Right cardiac atrium (tissue), 5 donors: Measurements from ENCODE around the gene OPRM1. TPM values are rescaled to one million over a fixed set of nuclear protein-coding genes. Genes with fewer than 3 reads are reported as not detected.

Source experiments
- ATAC-seq, 2 donors: fragments of 200-7000 bp; cut with Tn5 transposase; one replicate each; pipeline versions ENCODE4 v1.8.0 to v1.9.1; 2020; ENCODE audit warnings: moderate library complexity in 2 of 2, mild to moderate bottlenecking in 1 of 2
- DNase-seq, 3 donors: peaks; one replicate each; pipeline ENCODE4 v3.0.0-alpha.2; 2020
- H3K27ac ChIP-seq: one replicate; pipeline ENCODE4 v1.5.1; 2013; ENCODE audit warnings: mild to moderate bottlenecking, low read length, control low read depth, moderate library complexity
- H3K27me3 ChIP-seq: one replicate; pipeline ENCODE4 v1.6.1; 2013; ENCODE audit not compliant: control insufficient read depth, insufficient read depth
- H3K4me1 ChIP-seq: one replicate; pipeline ENCODE4 v1.6.1; 2013; ENCODE audit warnings: low read length; ENCODE audit not compliant: control insufficient read depth, insufficient read depth
- H3K4me3 ChIP-seq: one replicate; pipeline ENCODE4 v1.5.1; 2013; ENCODE audit warnings: low read length, control low read depth
- H3K9me3 ChIP-seq: one replicate; pipeline ENCODE4 v1.6.1; 2013; ENCODE audit warnings: low read length; ENCODE audit not compliant: control insufficient read depth
- WGBS: extraction: QIAGEN DNeasy Blood & Tissue Kit; methylation state at CpG from one replicate; pipeline ENCODE4 v1.1.7; 2013; 5-methylcytosine and 5-hydroxymethylcytosine counted together
- intact Hi-C, 4 donors: fragments of 100-400 bp; cut with DNase I; formaldehyde crosslinking; loops; one replicate each; pipeline versions ENCODE4 v1.11.0 to v1.14.0; 2022 to 2023
- polyA plus RNA-seq: library from polyadenylated mRNA; stranded (reverse); fragments of 200-250 nt; gene quantifications from one replicate; pipeline ENCODE4 v1.2.3, GENCODE V29; 2013
- total RNA-seq, 4 donors: library from RNA; stranded (reverse); fragmentation: NEBNext Ultra II Directional; extraction: Animal tissue kit (Norgen Biotek cat#: 25700); gene quantifications; one replicate each; pipeline ENCODE4 v1.2.1, GENCODE V29; 2021
- donor health status: healthy with polysubstance abuse.
- donor health status: DM: no; HTN: yes; CAD: no.
- donor health status: DM: no; HTN: no; CAD: no.
- donor health status: DM: no; HTN: yes; CAD: no; lungs with severe emphysema.
- donor health status: DM: yes; HTN: yes; CAD: no.

The OPRM1 gene
- total and polyA plus RNA-seq, 5 donors, result not detected

GRCh38 chr6:154209555-154209954 is 170.5 kb downstream of the OPRM1 start:
- H3K9me3 ChIP-seq, result no peaks in the 10 kb centered on the region
- intact Hi-C loops, result no loop called here
- no peak for DNase-seq
- 78% methylated on average over 3 of the region's 3 CpGs for WGBS
- no peaks in the 10 kb centered on the region for H3K4me1 ChIP-seq
- no peaks in the 10 kb centered on the region for H3K27me3 ChIP-seq
- no peak for ATAC-seq
- no peak overlapping the region for H3K4me3 ChIP-seq
- H3K27ac ChIP-seq, result no peak overlapping the region

- Histone ChIP-seq H3K27me3 (no peaks in the 10 kb centered on the region), H3K27ac (no peak overlapping the region), H3K4me1 (no peaks in the 10 kb centered on the region), H3K4me3 (no peak overlapping the region), H3K9me3 (no peaks in the 10 kb centered on the region)
- intact Hi-C loops, result no loop called here
- no peak for DNase-seq
- ATAC-seq, result no peak
Observed at GRCh38 chr6:154210678-154211077, 171.6 kb downstream of the OPRM1 start.

- no peaks in the 10 kb centered on the region for H3K27me3 ChIP-seq
- H3K9me3 ChIP-seq, result no peaks in the 10 kb centered on the region
- 47% methylated on average over 3 of the region's 3 CpGs for WGBS
- H3K4me1 ChIP-seq, result no peaks in the 10 kb centered on the region
- no peak overlapping the region for H3K4me3 ChIP-seq
- no peak overlapping the region for H3K27ac ChIP-seq
- DNase-seq, result no peak
- no peak for ATAC-seq
- intact Hi-C loops, result no loop called here
Observed at GRCh38 chr6:154213782-154214181, 174.7 kb downstream of the OPRM1 start.

GRCh38 chr6:154218301-154218700 is 179.3 kb downstream of the OPRM1 start:
- H3K9me3 ChIP-seq, result no peaks in the 10 kb centered on the region
- H3K4me1 ChIP-seq, result no peaks in the 10 kb centered on the region
- 60% methylated on average over 6 of the region's 6 CpGs for WGBS
- DNase-seq (no peak), ATAC-seq (peak in 1 of 2 donors; percentile 43)
- no peak overlapping the region for H3K4me3 ChIP-seq
- H3K27me3 ChIP-seq, result no peaks in the 10 kb centered on the region
- intact Hi-C loops, result no loop called here
- no peak overlapping the region for H3K27ac ChIP-seq

DNA sequence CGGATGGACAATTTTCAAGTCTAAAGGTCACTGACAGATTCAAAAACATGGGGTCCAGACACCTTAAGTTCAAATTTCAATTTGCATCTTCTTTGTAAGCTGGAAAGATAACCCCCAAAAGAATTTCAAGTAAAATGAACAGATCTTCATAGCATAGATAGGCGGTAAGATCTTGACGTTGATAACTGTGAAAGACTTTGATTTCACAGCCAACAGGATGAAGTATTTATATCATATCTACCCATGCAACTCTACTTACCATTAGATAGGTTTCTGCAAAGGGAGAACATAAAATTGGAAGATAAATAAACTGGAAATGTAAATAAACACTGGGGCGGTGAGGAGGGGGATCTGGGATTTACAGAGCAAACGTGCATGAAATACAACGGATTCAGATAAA is 179.7 kb downstream of the OPRM1 start:
- intact Hi-C loops, result no loop called here
- H3K27me3 ChIP-seq, result no peaks in the 10 kb centered on the region
- no peak for DNase-seq
- H3K4me3 ChIP-seq, result no peak overlapping the region
- no peak overlapping the region for H3K27ac ChIP-seq
- H3K4me1 ChIP-seq, result no peaks in the 10 kb centered on the region
- 76% methylated on average over 6 of the region's 6 CpGs for WGBS
- no peak for ATAC-seq
- no peaks in the 10 kb centered on the region for H3K9me3 ChIP-seq

DNA sequence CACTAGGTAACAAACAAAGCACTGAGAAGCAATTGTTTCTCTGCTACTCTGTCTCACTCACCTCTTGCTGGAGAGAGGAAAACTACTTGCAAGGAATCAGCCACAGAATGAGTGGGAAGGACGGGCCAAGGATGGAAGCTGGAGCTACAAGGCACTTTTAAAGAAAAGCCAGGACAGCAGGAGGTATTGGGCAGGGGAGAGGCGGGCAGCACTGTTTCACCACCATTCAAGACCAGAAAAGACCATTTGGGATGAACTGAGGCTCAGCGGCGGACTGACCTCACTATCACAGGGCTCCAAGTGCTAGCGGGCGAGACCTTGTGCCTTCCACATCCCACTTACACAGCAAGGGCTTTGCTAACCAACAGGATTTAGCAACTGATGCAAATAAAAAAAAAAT is 180.2 kb downstream of the OPRM1 start:
- Histone ChIP-seq H3K9me3 (no peaks in the 10 kb centered on the region), H3K4me1 (no peaks in the 10 kb centered on the region), H3K27ac (no peak overlapping the region), H3K27me3 (no peaks in the 10 kb centered on the region), H3K4me3 (no peak overlapping the region)
- 91% methylated on average over 6 of the region's 6 CpGs for WGBS
- intact Hi-C loops, result no loop called here
- DNase-seq (no peak), ATAC-seq (no peak)

DNA sequence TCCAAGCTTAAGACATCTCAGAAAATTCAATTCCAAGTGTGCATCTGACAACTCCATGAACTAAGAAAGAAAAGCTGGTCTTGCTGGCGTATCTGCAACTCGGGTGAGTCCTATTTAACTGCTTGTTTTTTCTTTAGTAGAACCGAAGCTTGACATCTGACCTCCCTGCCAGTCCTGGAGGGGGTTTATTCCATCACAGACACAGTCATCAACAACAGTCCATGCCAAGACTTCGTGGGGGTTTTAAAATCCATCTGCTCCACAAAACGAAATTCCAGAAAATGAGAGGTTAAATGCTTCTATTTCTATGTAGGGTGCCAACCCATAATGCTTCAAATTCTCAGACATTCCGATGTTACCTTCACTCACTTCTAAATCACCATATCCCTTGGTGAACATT is 183.7 kb downstream of the OPRM1 start:
- Histone ChIP-seq H3K4me3 (no peak overlapping the region), H3K9me3 (no peaks in the 10 kb centered on the region), H3K4me1 (no peaks in the 10 kb centered on the region), H3K27ac (no peak overlapping the region), H3K27me3 (no peaks in the 10 kb centered on the region)
- DNase-seq (no peak), ATAC-seq (no peak)
- intact Hi-C loops, result no loop called here
- WGBS, result 73% methylated on average over 6 of the region's 6 CpGs

GRCh38 chr6:154223296-154223695 is 184.3 kb downstream of the OPRM1 start:
- DNase-seq, result no peak
- Histone ChIP-seq H3K27me3 (no peaks in the 10 kb centered on the region), H3K27ac (no peak overlapping the region), H3K9me3 (no peaks in the 10 kb centered on the region), H3K4me1 (no peaks in the 10 kb centered on the region), H3K4me3 (no peak overlapping the region)
- intact Hi-C loops, result no loop called here
- 86% methylated on average over 2 of the region's 2 CpGs for WGBS
- ATAC-seq, result no peak

- WGBS, result 89% methylated on average over 3 of the region's 3 CpGs
- H3K4me3 ChIP-seq, result no peak overlapping the region
- H3K27ac ChIP-seq, result no peak overlapping the region
- no peaks in the 10 kb centered on the region for H3K27me3 ChIP-seq
- H3K9me3 ChIP-seq, result no peaks in the 10 kb centered on the region
- ATAC-seq, result no peak
- H3K4me1 ChIP-seq, result no peaks in the 10 kb centered on the region
- intact Hi-C loops, result no loop called here
- no peak for DNase-seq
Observed at GRCh38 chr6:154226461-154226860, 187.4 kb downstream of the OPRM1 start.

DNA sequence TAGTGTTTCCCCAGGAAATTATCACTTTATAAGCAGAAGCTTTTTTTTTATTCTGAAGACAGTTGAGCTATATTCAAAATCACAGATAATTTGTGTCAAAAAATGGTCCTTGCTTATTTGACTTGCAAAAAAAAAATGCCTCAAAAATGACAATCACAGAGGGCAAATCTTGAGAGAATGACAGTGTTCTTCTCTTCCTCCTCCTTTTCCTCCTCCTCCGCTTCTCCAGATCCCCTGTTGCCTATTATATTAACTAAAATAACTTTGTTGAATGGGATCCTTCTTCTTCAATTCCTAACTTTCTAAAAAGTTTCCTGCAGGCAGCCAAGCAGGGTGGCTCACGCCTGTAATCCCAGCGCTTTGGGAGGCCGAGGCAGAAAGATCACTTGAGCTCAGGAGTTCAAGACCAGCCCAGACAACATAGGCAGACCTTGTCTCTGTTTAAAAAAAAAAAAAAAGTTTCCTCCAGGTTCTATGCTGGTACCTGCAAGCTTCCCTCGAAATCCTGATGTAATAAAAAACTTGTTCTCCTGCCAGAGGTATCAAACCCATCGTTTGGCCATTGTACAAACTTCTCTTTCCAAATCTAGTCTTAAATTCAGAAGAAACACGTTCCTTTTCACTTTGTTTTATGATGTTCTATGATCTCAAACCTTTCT is 189.0 kb downstream of the OPRM1 start:
- H3K27ac ChIP-seq, result no peak overlapping the region
- intact Hi-C loops, result no loop called here
- H3K4me3 ChIP-seq, result no peak overlapping the region
- no peaks in the 10 kb centered on the region for H3K9me3 ChIP-seq
- no peaks in the 10 kb centered on the region for H3K27me3 ChIP-seq
- no peak for ATAC-seq
- no peaks in the 10 kb centered on the region for H3K4me1 ChIP-seq
- DNase-seq, result no peak
- WGBS, result 82% methylated on average over 7 of the region's 7 CpGs

GRCh38 chr6:154228521-154228905 is 189.5 kb downstream of the OPRM1 start:
- Histone ChIP-seq H3K4me3 (no peak overlapping the region), H3K27ac (no peak overlapping the region), H3K27me3 (no peaks in the 10 kb centered on the region), H3K9me3 (no peaks in the 10 kb centered on the region), H3K4me1 (no peaks in the 10 kb centered on the region)
- intact Hi-C loops, result no loop called here
- WGBS, result 82% methylated on average over 4 of the region's 4 CpGs
- DNase-seq (no peak), ATAC-seq (no peak)

GRCh38 chr6:154229786-154230185 is 190.7 kb downstream of the OPRM1 start:
- Histone ChIP-seq H3K27me3 (no peaks in the 10 kb centered on the region), H3K9me3 (no peaks in the 10 kb centered on the region), H3K4me1 (no peaks in the 10 kb centered on the region), H3K27ac (no peak overlapping the region), H3K4me3 (no peak overlapping the region)
- no peak for ATAC-seq
- DNase-seq, result no peak
- WGBS, result 80% methylated on average over 6 of the region's 6 CpGs
- intact Hi-C loops, result no loop called here
